RWPE1 (cell line): ENCODE measurements around the gene WDR70.
A peak's percentile ranks its signal among the peaks of the same experiment; 100 is the strongest.

Experiments
- CTCF ChIA-PET: fragments of 350-600 bp; sonication (Branson Sonifier 250); formaldehyde crosslinking; extraction: SDS; loops from one replicate; lab custom pipeline; 2021; lab: Yijun Ruan, JAX
- POLR2A ChIA-PET: fragments of 400-600 bp; formaldehyde crosslinking; extraction: SDS; loops from one replicate; lab custom pipeline; 2020; ENCODE audit warnings: antibody characterized with exemption; ENCODE audit not compliant: low non-redundant PET; lab: Yijun Ruan, JAX
- DNase-seq: peaks from one replicate; pipeline ENCODE4 v3.0.0; 2012; ENCODE audit warnings: low spot score
- H3K27ac ChIP-seq: fragments of 450-650 bp; 2 replicates; pipeline ENCODE4 v1.5.1; 2017
- CTCF ChIP-seq: fragments of 450-650 bp; conservative IDR thresholded peaks from 2 replicates; pipeline ENCODE4 v1.5.1; 2017; ENCODE audit warnings: low read depth, mild to moderate bottlenecking

WDR70 gene

GRCh38 chr5:37519807-37520206 lies 140.7 kb downstream of the WDR70 start:
- no peak overlapping the region for H3K27ac ChIP-seq
- ChIA-PET POLR2A (no interaction called here), CTCF (no interaction called here)
- no peak for DNase-seq
- TF ChIP-seq CTCF: no peak

- POLR2A ChIA-PET: no interaction called here
- H3K27ac ChIP-seq: no peak overlapping the region
- TF ChIP-seq CTCF: no peak
- CTCF ChIA-PET: interaction anchor here (0.6 kb wide), 3 partner anchors 11 to 107 kb away, joined by 3 to 8 read pairs (median 3); no protein-coding TSS in a partner anchor
- DNase-seq: no peak
Measured at GRCh38 chr5:37520811-37521210, 141.7 kb downstream of the WDR70 start.

- ChIA-PET POLR2A (no interaction called here), CTCF (interaction anchor here (0.6 kb wide), 1 partner anchor 35 kb away, joined by 3 read pairs; no protein-coding TSS in a partner anchor)
- peak overlapping the region; percentile 69 for H3K27ac ChIP-seq
- DNase-seq: no peak
- no peak for TF ChIP-seq CTCF
Measured at GRCh38 chr5:37532976-37533740, 154.0 kb downstream of the WDR70 start.

- H3K27ac ChIP-seq: peak overlapping the region; percentile 69
- POLR2A ChIA-PET: no interaction called here
- DNase-seq: peak; percentile 49
- CTCF ChIA-PET: no interaction called here
- TF ChIP-seq CTCF: no peak
Measured at GRCh38 chr5:37533851-37534250, 154.7 kb downstream of the WDR70 start.

- ChIA-PET POLR2A (no interaction called here), CTCF (no interaction called here)
- no peak for TF ChIP-seq CTCF
- H3K27ac ChIP-seq: no peak overlapping the region
- no peak for DNase-seq
Measured at GRCh38 chr5:37539459-37539858, 160.3 kb downstream of the WDR70 start.

- no peak for TF ChIP-seq CTCF
- no peak for DNase-seq
- ChIA-PET CTCF (no interaction called here), POLR2A (no interaction called here)
- H3K27ac ChIP-seq: no peak overlapping the region
Measured at GRCh38 chr5:37543216-37543615, 164.1 kb downstream of the WDR70 start.
